ENCODE results near the gene ALDH1A1.
"Not testable (repeated sequence)": the region's sequence is repeated elsewhere in the genome, so short reads cannot be mapped to it uniquely, and the experiment has no call there.

ALDH1A1 gene

DNA sequence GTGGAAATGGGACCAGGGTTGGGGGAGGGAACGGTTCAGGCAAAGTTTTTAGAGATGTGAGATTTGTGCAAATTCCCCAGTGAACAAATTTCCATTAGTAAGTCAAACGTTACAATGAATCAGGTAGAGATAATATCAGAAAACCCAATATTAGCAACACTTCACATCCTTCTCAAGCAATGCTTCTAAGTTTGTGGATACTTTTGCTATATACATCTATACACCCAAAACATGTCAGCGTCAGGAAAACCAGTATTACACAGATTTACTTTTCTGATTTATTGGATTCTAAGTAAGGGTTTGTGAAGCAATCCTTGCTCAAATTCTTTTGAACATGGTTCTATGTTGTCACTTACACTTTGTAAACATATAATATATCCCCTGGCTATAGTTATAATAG, 6.5 kb downstream of the ALDH1A1 start:
- DNase-seq (ENCODE audit: insufficient read length, low spot score) (no peak), FAIRE-seq (no peak)

DNA sequence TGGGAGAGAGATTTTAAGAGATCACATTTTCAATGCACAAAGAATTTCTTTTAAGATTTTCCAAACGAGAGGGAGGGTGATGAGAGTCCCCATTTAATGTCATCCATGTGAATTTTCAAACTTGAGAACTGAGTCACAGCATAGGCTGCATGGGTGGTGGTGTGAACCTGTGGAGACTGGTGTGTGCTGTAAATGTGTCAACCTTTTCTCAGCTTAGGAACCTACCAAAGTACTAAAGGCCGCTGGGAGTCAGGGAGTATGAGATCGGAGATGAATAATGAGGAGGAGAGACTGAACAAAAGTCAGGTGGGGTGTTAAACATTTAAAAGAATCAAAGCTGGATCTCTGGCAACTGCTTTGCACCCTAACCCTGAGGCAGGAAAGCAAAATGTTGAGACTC, 7.5 kb downstream of the ALDH1A1 start:
- no peak for FAIRE-seq
- DNase-seq (ENCODE audit: insufficient read length, low spot score) = no peak

DNA sequence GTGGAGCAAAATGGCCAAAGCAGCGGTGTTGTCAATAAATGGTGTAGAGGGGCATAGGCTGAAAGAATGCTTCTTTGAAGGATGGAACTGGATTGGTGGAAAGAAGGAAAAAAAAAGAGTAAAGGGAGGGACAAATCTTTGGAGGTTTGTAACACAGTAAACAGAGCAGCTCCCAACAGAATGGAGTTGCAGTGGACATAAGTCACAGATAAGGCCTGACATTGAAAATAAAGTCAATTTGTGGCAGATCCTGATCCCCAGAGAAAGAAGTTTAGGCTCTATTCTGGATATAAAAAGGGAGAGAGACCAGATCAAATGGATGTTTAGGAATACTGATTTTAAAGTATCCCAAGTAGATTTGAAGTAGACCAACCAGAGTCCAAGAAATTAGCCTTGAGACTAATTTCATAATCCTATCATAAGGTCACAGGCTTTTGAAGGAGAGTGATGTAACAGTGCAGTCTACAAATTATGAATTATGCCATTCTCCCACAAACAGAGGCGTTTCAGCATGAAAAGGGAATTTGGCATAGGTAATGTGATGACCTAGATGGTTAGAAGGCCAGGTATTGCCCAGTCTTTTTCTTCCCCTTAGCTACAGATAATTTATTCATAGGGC, 8.9 kb downstream of the ALDH1A1 start:
- no peak for FAIRE-seq
- no peak for DNase-seq (ENCODE audit: insufficient read length, low spot score)

- FAIRE-seq (no peak), DNase-seq (ENCODE audit: insufficient read length, low spot score) (no peak)
Measured at GRCh38 chr9:72942451-72942850, 10.4 kb downstream of the ALDH1A1 start.

DNA sequence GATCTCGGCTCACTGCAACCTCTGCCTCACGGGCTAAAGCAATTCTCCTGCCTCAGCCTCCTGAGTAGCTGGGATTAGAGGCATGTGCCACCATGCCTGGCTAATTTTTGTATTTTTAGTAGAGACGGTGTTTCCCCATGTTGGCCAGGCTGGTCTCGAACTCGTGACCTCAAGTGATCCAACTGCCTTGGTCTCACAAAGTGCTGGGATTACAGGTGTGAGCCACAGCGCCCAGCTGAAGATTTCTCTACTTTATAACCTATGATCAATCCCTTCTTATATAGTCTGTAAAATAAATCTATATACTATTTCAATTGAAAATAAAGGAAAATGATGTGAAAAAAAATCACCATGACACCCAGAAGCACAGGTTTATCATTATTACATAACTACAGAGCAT, 13.3 kb downstream of the ALDH1A1 start:
- not testable (repeated sequence) for FAIRE-seq; DNase-seq (ENCODE audit: insufficient read length, low spot score)

- FAIRE-seq (no peak), DNase-seq (ENCODE audit: insufficient read length, low spot score) (no peak)
Measured at GRCh38 chr9:72937545-72937944, 15.3 kb downstream of the ALDH1A1 start.

DNA sequence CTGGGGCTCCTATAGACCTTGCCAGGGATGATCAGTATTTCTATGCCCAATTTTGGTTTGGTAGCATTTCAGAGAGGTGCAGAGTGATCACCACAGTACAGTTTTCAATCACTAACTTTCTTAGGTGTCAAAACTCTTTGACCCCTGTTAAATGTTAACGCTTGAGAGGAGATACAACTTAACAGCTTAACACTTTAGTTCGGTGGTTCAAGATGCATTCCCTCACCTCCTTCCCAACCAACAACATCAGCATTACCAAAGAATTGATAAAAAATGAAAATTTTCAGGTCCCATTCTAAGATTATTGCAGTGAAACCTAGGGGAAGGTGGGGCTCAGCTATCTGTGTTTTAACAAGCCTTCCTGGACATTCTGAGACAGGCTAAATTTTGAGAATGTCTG, 16.2 kb downstream of the ALDH1A1 start:
- FAIRE-seq (no peak), DNase-seq (ENCODE audit: insufficient read length, low spot score) (no peak)

- FAIRE-seq (no peak), DNase-seq (ENCODE audit: insufficient read length, low spot score) (no peak)
Measured at GRCh38 chr9:72936266-72936665, 16.6 kb downstream of the ALDH1A1 start.

- no peak for DNase-seq (ENCODE audit: insufficient read length, low spot score)
- FAIRE-seq = no peak
Measured at GRCh38 chr9:72935595-72935994, 17.3 kb downstream of the ALDH1A1 start.

- FAIRE-seq (no peak), DNase-seq (ENCODE audit: insufficient read length, low spot score) (no peak)
Measured at GRCh38 chr9:72933730-72934665, 18.9 kb downstream of the ALDH1A1 start.

GRCh38 chr9:72932619-72933018, 20.2 kb downstream of the ALDH1A1 start:
- DNase-seq (ENCODE audit: insufficient read length, low spot score) (no peak), FAIRE-seq (no peak)

- DNase-seq (ENCODE audit: insufficient read length, low spot score) = no peak
- FAIRE-seq = no peak
Measured at GRCh38 chr9:72931897-72932296, 21.0 kb downstream of the ALDH1A1 start.

- DNase-seq (ENCODE audit: insufficient read length, low spot score) (no peak), FAIRE-seq (no peak)
Measured at GRCh38 chr9:72931437-72931836, 21.4 kb downstream of the ALDH1A1 start.

DNA sequence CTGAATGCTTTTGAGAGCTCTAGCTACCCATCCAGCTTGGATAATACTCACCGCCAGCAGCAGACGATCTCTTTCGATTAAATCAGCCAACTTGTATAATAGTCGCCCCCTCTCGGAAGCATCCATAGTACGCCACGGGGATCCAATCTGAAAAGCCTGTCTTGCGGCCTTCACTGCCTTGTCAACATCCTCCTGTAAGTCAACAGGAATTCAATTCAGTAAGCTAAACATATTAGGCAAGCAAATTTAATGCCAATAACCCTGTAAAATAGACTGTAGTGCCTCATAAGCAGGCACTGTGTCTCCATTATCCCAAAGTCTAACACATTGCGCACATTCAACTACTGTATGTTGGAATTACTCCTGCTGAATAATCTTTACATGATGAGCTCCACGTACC, 22.0 kb downstream of the ALDH1A1 start:
- no peak for DNase-seq (ENCODE audit: insufficient read length, low spot score)
- FAIRE-seq = no peak

DNA sequence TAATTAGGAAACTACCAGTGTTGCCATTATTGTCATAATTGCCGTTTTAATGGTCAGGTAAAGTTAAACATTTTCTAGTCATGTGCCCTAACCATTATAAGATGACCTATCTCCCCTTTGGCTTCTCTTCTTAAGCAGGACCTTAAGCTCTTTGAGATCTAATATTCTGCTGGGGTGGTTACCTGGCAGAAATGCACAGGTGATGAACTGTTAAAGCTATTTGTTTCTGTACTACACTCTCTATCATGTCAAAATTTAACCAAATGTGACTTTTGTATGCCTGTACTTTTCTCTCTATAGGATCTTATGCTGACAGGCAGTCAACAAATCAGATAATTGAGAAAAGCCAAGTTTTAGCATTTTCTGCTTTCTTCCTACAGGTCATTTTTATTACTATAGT, 23.3 kb downstream of the ALDH1A1 start:
- no peak for FAIRE-seq
- no peak for DNase-seq (ENCODE audit: insufficient read length, low spot score)

GRCh38 chr9:72928042-72928507, 24.8 kb downstream of the ALDH1A1 start:
- FAIRE-seq = no peak
- no peak for DNase-seq (ENCODE audit: insufficient read length, low spot score)

DNA sequence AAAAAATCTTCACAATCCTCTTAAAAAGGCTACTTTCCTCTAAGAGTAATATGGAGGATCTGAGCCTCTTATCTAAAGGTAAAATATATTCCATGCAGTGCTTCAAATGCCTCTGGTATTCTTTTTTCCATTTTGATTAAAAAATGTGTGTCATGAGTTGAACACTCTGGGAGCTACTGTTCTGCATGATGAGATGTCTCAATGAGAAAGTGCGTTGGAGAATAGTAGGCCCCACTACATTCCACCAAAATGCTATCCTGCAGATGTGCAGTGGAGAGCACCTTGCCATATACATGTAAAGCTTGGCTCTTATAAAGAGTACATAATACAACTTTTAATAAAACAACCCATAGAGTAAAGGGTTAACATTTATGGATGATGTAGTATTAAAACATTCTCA, 26.3 kb downstream of the ALDH1A1 start:
- DNase-seq (ENCODE audit: insufficient read length, low spot score) = no peak
- FAIRE-seq = no peak

DNA sequence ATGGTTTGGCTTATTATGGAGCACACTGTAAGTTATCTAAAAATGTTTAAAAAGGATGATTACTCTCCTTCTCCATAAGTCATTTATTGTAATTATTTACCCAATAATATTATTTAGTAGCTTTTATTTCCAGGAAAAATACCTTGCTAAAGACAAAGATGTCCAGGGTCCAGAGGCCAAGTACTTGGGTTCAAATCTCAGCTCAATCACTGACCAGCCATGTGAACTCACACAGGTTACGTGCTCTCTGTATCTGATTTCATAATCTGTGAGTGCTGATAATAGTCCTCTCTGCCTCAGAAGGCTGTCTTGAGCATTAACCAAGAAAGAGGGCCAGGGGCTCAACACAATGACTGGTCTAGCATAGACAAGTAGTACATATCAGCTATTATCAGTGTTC, 27.0 kb downstream of the ALDH1A1 start:
- no peak for DNase-seq (ENCODE audit: insufficient read length, low spot score)
- no peak for FAIRE-seq

- DNase-seq (ENCODE audit: insufficient read length, low spot score) (no peak), FAIRE-seq (no peak)
Measured at GRCh38 chr9:72925126-72925789, 27.6 kb downstream of the ALDH1A1 start.

DNA sequence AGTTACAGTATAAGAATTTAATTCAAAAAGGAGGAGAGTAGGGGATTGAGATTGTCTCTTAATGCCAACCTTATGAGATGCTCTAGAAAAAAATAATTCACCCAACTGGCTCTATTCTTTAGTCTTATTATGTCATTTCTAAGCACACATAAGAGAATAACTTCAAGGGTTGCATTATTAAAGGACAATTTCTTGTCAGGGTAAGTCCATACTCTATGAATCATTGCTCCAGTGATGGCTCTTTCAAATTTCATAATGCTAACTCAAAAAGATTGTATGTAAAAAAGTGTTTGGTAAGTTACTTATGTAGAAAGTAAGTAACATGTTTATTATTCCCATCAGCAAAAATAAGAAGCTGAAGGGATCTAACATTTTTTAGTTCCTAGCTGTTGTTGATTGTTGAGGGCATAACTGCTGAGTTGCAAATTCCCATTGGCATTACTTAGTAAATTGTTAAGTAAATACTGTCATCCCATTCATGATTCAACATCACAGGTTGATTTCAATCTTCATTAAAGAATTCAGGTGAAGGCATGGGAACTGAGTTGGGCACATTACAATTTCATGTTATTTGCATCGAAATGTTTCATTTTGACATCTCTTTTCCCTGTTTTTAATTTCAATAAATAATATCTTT, 28.6 kb downstream of the ALDH1A1 start:
- FAIRE-seq (no peak), DNase-seq (ENCODE audit: insufficient read length, low spot score) (no peak)

- DNase-seq (ENCODE audit: insufficient read length, low spot score) (no peak), FAIRE-seq (no peak)
Measured at GRCh38 chr9:72923077-72923476, 29.8 kb downstream of the ALDH1A1 start.
